DOHH2 (cell line): ENCODE data around the gene RETREG1.

Experiments used
- EZH2phosphoT487 ChIP-seq: fragments of 200-600 bp; sonication (generic); IDR thresholded peaks from 2 replicates; pipeline ENCODE4 v1.6.1; 2017; ENCODE audit warnings: borderline replicate concordance, mild to moderate bottlenecking, antibody characterized with exemption, low read length, moderate library complexity, mixed read lengths
- TF ChIP-seq, protein P1 (sequence below): fragments of 200-600 bp; sonication (generic); IDR thresholded peaks from one replicate; pipeline ENCODE4 v1.5.1; 2014; ENCODE audit warnings: antibody characterized with exemption, mild to moderate bottlenecking, low read depth, low read length; ENCODE audit not compliant: poor library complexity, severe bottlenecking

DNA sequence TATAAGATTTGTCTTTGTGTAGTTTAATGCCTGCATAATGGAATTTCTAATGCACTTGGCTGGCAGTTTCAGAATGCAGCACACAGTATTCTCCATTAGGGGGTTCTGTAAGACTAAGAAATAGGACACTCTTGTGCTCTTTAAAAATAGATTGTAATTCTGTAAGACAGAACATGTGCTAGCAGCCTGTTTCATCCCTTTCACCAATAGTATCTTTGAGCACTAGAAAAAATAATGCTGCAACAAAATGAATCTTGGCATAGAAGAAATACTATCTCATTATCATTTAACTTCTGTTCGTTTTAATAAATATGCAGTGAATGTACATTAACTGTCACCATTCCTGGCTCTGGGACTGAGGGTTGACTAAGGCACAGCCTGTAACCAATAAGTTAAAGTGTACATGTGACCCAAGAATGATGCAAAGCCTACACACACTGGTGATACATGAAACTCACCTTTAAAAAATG is 127.4 kb downstream of the RETREG1 start:
- TF ChIP-seq, protein P1, sequence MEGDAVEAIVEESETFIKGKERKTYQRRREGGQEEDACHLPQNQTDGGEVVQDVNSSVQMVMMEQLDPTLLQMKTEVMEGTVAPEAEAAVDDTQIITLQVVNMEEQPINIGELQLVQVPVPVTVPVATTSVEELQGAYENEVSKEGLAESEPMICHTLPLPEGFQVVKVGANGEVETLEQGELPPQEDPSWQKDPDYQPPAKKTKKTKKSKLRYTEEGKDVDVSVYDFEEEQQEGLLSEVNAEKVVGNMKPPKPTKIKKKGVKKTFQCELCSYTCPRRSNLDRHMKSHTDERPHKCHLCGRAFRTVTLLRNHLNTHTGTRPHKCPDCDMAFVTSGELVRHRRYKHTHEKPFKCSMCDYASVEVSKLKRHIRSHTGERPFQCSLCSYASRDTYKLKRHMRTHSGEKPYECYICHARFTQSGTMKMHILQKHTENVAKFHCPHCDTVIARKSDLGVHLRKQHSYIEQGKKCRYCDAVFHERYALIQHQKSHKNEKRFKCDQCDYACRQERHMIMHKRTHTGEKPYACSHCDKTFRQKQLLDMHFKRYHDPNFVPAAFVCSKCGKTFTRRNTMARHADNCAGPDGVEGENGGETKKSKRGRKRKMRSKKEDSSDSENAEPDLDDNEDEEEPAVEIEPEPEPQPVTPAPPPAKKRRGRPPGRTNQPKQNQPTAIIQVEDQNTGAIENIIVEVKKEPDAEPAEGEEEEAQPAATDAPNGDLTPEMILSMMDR, result peak; percentile 57
- TF ChIP-seq EZH2phosphoT487, result no peak
